HepG2 (cell line): ENCODE measurements around the gene CTU2. TPM values are rescaled to one million over a fixed set of nuclear protein-coding genes. Genes with fewer than 3 reads are reported as not detected.

ENCODE experiments used
- ATAC-seq: fragments of 200-7000 bp; cut with Tn5 transposase; 3 replicates; pipeline ENCODE4 v1.9.1; 2020; ENCODE audit warnings: mild to moderate bottlenecking, moderate library complexity
- BruUV-seq: library from RNA; stranded (reverse); fragments of 400-500 nt; replicated peaks from 2 replicates; lab custom pipeline; 2021; lab: Mats Ljungman, UMichigan
- CTCF ChIA-PET: fragments of 300-600 bp; formaldehyde crosslinking; extraction: SDS; loops from one replicate; lab custom pipeline; 2021; ENCODE audit warnings: low total read pairs, inconsistent platforms, low intra/inter-chr PET ratio; lab: Yijun Ruan, JAX
- POLR2A ChIA-PET: fragments of 350-600 bp; sonication (Branson Sonifier 250); formaldehyde crosslinking; loops from one replicate; lab custom pipeline; 2020; ENCODE audit warnings: antibody characterized with exemption, inconsistent platforms; lab: Yijun Ruan, JAX
- DNase-seq: peaks from one replicate; pipeline ENCODE4 v3.0.0-alpha.2; 2015; ENCODE audit warnings: low spot score
- FAIRE-seq: peaks from 3 replicates; lab custom pipeline; 2011; peaks lifted over from hg19 to GRCh38; lab: Jason Lieb, UNC
- H2AFZ ChIP-seq: one replicate; pipeline ENCODE4 v1.6.1; 2011; ENCODE audit warnings: low read length, inconsistent platforms
- H3K27ac ChIP-seq: fragments of 300-600 bp; 3 replicates; pipeline ENCODE4 v1.8.0; 2011; ENCODE audit warnings: mixed run types, mild to moderate bottlenecking, mixed read lengths, low read length, inconsistent platforms; ENCODE audit not compliant: insufficient read depth; ENCODE audit errors: extremely low read length
- H3K27me3 ChIP-seq, 2 experiments: fragments of 200-600 bp in 1 of 2; 2 replicates in 1 of 2; 3 replicates in 1 of 2; pipeline versions ENCODE4 v1.6.0 to v1.8.0; 2011; ENCODE audit warnings: low read length in 2 of 2, mild to moderate bottlenecking in 2 of 2, moderate library complexity in 2 of 2, inconsistent platforms in 1 of 2; ENCODE audit not compliant: insufficient read depth in 2 of 2, control insufficient read depth in 1 of 2
- H3K36me3 ChIP-seq, 2 experiments: fragments of 200-600 bp in 1 of 2; replicated peaks in 1 of 2; 2 replicates in 1 of 2; 3 replicates in 1 of 2; pipeline versions ENCODE4 v1.5.1 to v1.8.0; 2011; ENCODE audit warnings: low read length in 2 of 2, inconsistent platforms in 1 of 2; ENCODE audit not compliant: insufficient read depth in 2 of 2, control insufficient read depth in 1 of 2
- H3K4me1 ChIP-seq: 2 replicates; pipeline ENCODE4 v1.5.1; 2012; ENCODE audit warnings: low read length, inconsistent platforms; ENCODE audit not compliant: insufficient read depth
- H3K4me2 ChIP-seq: 2 replicates; pipeline ENCODE4 v1.6.0; 2011; ENCODE audit warnings: low read depth, low read length, inconsistent platforms
- H3K4me3 ChIP-seq, 3 experiments: fragments of 200-600 bp in 1 of 3; sonication (generic), shearing (Covaris generic) in 1 of 3; replicated peaks in 1 of 3; 2 replicates each; pipeline ENCODE4 v1.5.1; 2011 to 2016; ENCODE audit warnings: low read length in 3 of 3, inconsistent platforms in 2 of 3, low read depth in 2 of 3, mild to moderate bottlenecking in 2 of 3, control low read depth in 1 of 3, mixed read lengths in 1 of 3; ENCODE audit not compliant: insufficient read depth in 1 of 3
- H3K79me2 ChIP-seq: one replicate; pipeline ENCODE4 v1.6.1; 2011; ENCODE audit warnings: low read length, inconsistent platforms; ENCODE audit not compliant: insufficient read depth
- H3K9ac ChIP-seq: 2 replicates; pipeline ENCODE4 v1.6.0; 2011; ENCODE audit warnings: mild to moderate bottlenecking, low read depth, low read length, inconsistent platforms; ENCODE audit not compliant: insufficient read depth
- H3K9me3 ChIP-seq: 2 replicates; pipeline ENCODE4 v1.5.1; 2012; ENCODE audit warnings: mild to moderate bottlenecking, low read length
- H4K20me1 ChIP-seq: 2 replicates; pipeline ENCODE4 v1.6.0; 2011; ENCODE audit warnings: inconsistent platforms, mild to moderate bottlenecking, low read length, moderate library complexity; ENCODE audit not compliant: insufficient read depth
- AGO2 ChIP-seq: fragments of 200-400 bp; formaldehyde crosslinking; optimal IDR thresholded peaks from 2 replicates; pipeline ENCODE3; 2017; ENCODE audit warnings: mild to moderate bottlenecking, low read depth, low read length, moderate library complexity
- ARNT ChIP-seq: fragments of 450-650 bp; IDR thresholded peaks from 2 replicates; pipeline ENCODE4 v1.6.1; 2017
- CEBPB ChIP-seq: IDR thresholded peaks from 2 replicates; pipeline ENCODE4 v1.6.1; 2011; ENCODE audit warnings: low read depth, low read length, improper control_type of control experiment, borderline replicate concordance
- HNRNPL ChIP-seq: fragments of 200-400 bp; formaldehyde crosslinking; IDR thresholded peaks from 2 replicates; pipeline ENCODE4 v1.6.1; 2017; ENCODE audit warnings: mild to moderate bottlenecking, low read depth, low read length
- HNRNPLL ChIP-seq: fragments of 200-400 bp; formaldehyde crosslinking; IDR thresholded peaks from 2 replicates; pipeline ENCODE4 v1.6.1; 2017; ENCODE audit warnings: mild to moderate bottlenecking, low read depth, low read length; ENCODE audit not compliant: poor library complexity, severe bottlenecking
- ZMYM2 ChIP-seq: sonication (generic); formaldehyde crosslinking; IDR thresholded peaks from 2 replicates; pipeline ENCODE4 v1.8.0; 2022; ENCODE audit warnings: mild to moderate bottlenecking, missing genetic modification reagents
- ZNF263 ChIP-seq: sonication (generic); formaldehyde crosslinking; IDR thresholded peaks from 2 replicates; pipeline ENCODE4 v1.4.0; 2020; ENCODE audit warnings: missing genetic modification reagents
- ZNF331 ChIP-seq: sonication (generic); formaldehyde crosslinking; IDR thresholded peaks from 2 replicates; pipeline ENCODE4 v1.4.0; 2020; ENCODE audit warnings: missing genetic modification reagents
- WGBS: methylation state at CpG from one replicate; pipeline ENCODE4 v1.1.6; 2017; ENCODE audit warnings: low lambda C conversion rate; 5-methylcytosine and 5-hydroxymethylcytosine counted together
- in situ Hi-C: cut with HindIII; loops from 2 replicates; pipeline ENCODE4 v1.10.0; 2017; ENCODE audit warnings: low pct_unique_long_range_greater_than_20kb; ENCODE audit not compliant: extremely low pct_ligation_motif_present
- intact Hi-C: fragments of 100-400 bp; cut with micrococcal nuclease; formaldehyde crosslinking; loops from one replicate; pipeline ENCODE4 v1.10.0; 2022; ENCODE audit not compliant: unreplicated experiment
- polyA plus RNA-seq, 8 experiments: library from polyadenylated mRNA; depleted of rRNA in 3 of 8; stranded (reverse) in 7 of 8; unstranded in 1 of 8; fragments of >200 nt; fragmentation: Illumina TruSeq in 4 of 8; extraction: Trizol in 4 of 8; gene quantifications; 2 replicates each; pipeline versions ENCODE4 v1.2.1 to v1.2.3, GENCODE V29; 2011 to 2016; ENCODE audit warnings: low read depth in 4 of 8, missing spikeins in 1 of 8, mixed read lengths in 1 of 8; ENCODE audit not compliant: insufficient read depth in 1 of 8
- total RNA-seq, 5 experiments: library from RNA; depleted of rRNA; stranded (reverse); fragments of >200 nt; fragmentation: Illumina TruSeq; extraction: Trizol; gene quantifications; 2 replicates each; pipeline ENCODE4 v1.2.3, GENCODE V29; 2016; ENCODE audit warnings: low read depth in 1 of 5
- TF ChIP-seq, protein P1 (sequence below): sonication (generic); formaldehyde crosslinking; IDR thresholded peaks from 2 replicates; pipeline ENCODE4 v1.9.0; 2021; ENCODE audit warnings: missing genetic modification reagents, borderline replicate concordance

The CTU2 gene
- total and polyA plus RNA-seq, 2 of the 13 experiments (the other 11 are each of a cell fraction or from before 2014, with no cell fraction given) = 13.3 to 21.9 TPM

DNA sequence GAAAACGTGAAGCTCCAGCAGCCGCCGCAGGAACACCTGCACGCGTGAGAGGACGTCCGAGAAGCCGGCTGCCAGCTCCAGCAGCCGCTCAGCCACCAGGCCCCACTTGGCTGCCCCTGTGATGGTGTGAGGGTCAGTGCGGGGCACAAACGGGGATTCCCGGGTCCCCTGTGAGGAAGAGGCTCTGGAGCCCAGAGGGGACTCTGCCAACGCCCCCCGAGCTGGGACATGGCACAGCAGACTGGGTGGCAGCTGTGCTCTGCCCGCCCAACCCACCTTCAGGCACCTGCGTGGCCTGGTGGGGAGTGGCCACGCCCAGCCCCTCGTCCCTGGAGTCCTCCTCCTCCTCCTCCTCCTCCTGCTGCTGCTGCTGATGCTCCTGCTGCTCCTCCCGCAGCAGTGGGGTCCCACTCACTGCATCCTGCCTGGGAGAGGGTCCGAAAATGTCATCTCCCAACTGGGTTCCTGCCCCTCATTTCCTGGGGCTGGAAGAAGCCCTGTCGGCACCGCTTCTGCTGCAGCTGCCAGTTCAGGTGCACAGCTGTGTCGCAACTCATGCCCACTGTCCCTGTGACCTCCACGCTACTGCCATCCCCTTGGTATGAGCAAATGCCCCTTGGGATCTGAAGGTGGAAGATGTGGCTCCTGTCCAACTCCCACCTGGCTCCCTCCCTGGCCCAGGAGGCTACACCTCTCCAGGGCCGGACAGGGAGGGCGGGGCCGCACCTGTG, 27.5 kb downstream of the CTU2 start:
- H3K79me2 ChIP-seq = no peaks in the 10 kb centered on the region
- WGBS = 96% methylated on average over 25 of the region's 27 CpGs
- TF ChIP-seq ARNT (no peak), HNRNPLL (peak; percentile 5), HNRNPL (0 out of 2 replicates have a peak, but pooled peaks have one; percentile 60), ZNF263 (CRISPR knock-in tag) (0 out of 2 replicates have a peak, but pooled peaks have one; percentile 51), CEBPB (peak; percentile 68), AGO2 (peak; percentile 44), ZMYM2 (CRISPR knock-in tag) (no peak), ZNF331 (no peak)
- TF ChIP-seq, protein P1, sequence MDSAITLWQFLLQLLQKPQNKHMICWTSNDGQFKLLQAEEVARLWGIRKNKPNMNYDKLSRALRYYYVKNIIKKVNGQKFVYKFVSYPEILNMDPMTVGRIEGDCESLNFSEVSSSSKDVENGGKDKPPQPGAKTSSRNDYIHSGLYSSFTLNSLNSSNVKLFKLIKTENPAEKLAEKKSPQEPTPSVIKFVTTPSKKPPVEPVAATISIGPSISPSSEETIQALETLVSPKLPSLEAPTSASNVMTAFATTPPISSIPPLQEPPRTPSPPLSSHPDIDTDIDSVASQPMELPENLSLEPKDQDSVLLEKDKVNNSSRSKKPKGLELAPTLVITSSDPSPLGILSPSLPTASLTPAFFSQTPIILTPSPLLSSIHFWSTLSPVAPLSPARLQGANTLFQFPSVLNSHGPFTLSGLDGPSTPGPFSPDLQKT (CRISPR knock-in tag) = no peak
- no peak overlapping the region for H3K4me2 ChIP-seq
- DNase-seq = no peak
- in situ Hi-C loops (no loop called here), intact Hi-C loops (no loop called here)
- H3K36me3 ChIP-seq = peaks cover 36 to 55% of the 10 kb centered on the region in 2 experiments; a peak in 4 of 5 replicates
- no peak overlapping the region for H3K27ac ChIP-seq
- ChIA-PET POLR2A (interaction anchor here (0.6 kb wide), 1 partner anchor 96 kb away, joined by 5 read pairs; no protein-coding TSS in a partner anchor), CTCF (no interaction called here)
- no TSS peak for BruUV-seq
- H3K27me3 ChIP-seq = no peaks in the 10 kb centered on the region
- no peak overlapping the region for H3K4me3 ChIP-seq
- no peaks in the 10 kb centered on the region; the same call in 1 of the 2 replicates for H4K20me1 ChIP-seq
- no peak overlapping the region for H2AFZ ChIP-seq
- no peaks in the 10 kb centered on the region for H3K9me3 ChIP-seq
- H3K9ac ChIP-seq = no peak overlapping the region
- H3K4me1 ChIP-seq = no peaks in the 10 kb centered on the region
- no peak for ATAC-seq
- FAIRE-seq = no peak
